NCI-H2107 treated with DMSO at 0.1 percent for 48 hours (cell line): Measurements from ENCODE around the gene OPN4.

Experiments
- DNase-seq: peaks from one replicate; lab custom pipeline; 2025; ENCODE audit not compliant: unreplicated experiment; lab: John Stamatoyannopoulos, UW

OPN4 gene

GRCh38 chr10:86678999-86679792 lies 24.8 kb downstream of the OPN4 start:
- DNase-seq, result no peak

DNA sequence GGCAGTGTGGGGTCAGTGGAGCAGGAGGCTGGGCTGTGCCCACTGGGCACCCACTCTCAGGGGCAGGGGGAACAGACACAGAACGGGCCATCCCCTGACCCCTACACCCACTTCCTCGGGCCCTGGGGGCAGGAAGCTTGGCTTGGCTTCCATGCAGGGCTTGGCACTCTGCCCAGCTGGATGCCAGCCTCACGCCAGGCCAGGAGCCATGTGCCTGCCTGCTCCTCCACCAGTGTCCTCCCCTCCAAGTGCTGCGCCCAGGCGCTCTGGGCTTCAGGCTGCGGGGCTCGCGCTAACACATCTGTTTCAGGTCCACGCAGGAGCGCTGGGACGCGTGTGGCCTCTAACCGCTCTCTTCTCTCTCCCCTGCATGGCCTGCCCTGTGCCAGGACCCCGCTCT lies 26.7 kb downstream of the OPN4 start:
- no peak for DNase-seq

- DNase-seq, result no peak
These were observed 27.5 kb downstream of the OPN4 start for GRCh38 chr10:86681722-86682386.

- no peak for DNase-seq
These were observed 28.3 kb downstream of the OPN4 start for GRCh38 chr10:86682675-86683074.

- DNase-seq, result no peak
These were observed 30.2 kb downstream of the OPN4 start for GRCh38 chr10:86684331-86685097.

DNA sequence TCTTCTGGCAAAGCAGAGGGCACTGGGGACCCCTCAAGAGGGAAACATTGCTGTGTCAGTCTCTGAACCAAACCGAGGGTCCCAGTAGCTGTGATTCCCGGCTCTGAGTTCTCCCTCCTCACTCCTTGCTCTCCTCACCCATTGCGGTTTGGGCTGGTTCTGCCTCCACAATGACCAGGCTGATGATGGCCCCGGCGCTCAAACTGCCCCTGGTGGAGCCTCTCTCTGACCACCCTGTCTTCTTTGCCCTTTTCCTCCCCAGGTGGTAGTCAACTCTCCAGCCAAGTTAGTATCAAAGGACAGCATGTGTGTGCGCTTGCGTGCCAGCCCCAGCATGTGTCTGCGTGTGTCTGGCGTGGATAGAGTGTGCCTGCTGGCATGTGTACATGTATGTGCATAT lies 31.1 kb downstream of the OPN4 start:
- DNase-seq, result no peak

DNA sequence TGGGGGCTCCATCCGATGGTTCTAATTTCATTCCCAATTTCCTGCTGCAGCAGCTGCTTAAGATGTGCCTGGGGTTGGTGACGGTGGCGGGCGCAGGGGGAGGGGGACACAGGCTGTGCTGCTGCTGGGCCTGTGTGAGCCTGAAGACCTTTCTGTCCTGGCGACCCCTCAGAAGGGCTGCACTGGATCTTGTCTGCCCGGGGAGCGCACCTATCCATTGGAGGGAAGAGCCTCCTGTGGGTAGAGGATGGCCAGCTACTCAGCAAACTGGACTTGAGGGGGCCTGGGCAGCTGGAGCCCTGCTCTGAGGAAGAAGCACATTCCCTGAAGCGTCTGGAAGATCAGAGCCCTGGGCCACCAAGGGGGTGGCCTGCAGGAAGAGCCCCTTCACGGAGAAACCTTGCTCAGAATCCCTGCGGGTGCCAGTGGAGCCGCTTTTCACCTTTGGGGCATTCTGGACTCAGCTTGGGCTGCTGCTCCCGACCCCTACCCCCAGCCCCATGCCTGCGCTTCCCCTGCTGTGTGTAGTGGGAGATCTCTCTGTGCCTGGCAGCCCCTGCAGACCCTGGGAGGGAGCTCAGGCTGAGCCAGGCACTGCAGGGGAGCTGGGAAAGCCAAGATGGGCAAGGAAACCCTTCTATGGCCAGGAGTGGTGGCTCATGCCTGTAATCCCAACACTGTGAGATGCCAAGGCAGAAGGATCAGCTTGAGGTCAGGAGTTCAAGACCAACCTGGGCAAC lies 31.7 kb downstream of the OPN4 start:
- DNase-seq, result no peak

DNA sequence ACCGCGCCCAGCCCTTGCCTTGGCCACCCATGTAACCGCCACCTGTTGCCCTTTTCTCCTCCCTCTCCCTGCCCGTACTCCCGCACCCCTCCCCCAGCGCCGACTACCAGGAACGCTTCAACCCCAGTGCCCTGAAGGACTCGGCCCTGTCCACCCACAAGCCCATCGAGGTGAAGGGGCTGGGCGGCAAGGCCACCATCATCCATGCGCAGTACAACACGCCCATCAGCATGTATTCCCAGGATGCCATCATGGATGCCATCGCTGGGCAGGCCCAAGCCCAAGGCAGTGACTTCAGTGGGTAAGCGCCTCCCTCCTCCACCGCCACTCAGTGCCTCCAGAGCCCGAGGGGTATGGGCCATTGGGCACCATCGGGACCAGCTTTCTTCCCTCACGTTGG lies 32.6 kb downstream of the OPN4 start:
- no peak for DNase-seq

GRCh38 chr10:86687750-86688149 lies 33.4 kb downstream of the OPN4 start:
- no peak for DNase-seq

DNA sequence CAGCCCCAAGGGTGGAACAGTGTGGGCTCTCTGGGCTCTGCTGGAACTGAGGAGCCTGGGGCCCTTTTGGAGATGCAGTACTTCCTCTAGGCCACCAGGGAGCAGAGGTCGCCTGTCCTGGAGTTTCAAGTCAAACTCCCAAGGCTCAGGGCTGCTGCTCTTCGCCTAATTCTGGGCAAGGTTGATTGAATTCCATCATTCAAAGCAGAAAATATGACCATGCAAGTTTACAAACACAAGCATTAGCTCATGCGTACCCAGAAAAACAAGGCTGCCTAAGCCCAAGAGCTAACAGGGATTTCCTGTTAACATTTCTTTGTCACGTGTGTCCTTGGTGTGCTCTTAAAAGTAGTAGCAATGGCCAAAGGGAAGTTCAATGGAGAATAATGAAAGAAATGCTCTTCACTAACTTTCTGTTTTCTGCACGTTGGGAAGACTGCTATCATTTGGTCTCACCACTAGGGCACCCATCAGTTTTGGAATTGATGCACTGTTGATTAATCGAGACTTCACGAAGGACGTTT lies 34.1 kb downstream of the OPN4 start:
- peak; percentile 16 for DNase-seq

- no peak for DNase-seq
These were observed 34.8 kb downstream of the OPN4 start for GRCh38 chr10:86689146-86689545.

- no peak for DNase-seq
These were observed 35.9 kb downstream of the OPN4 start for GRCh38 chr10:86690231-86690630.

- DNase-seq, result no peak
These were observed 36.3 kb downstream of the OPN4 start for GRCh38 chr10:86690657-86691084.

DNA sequence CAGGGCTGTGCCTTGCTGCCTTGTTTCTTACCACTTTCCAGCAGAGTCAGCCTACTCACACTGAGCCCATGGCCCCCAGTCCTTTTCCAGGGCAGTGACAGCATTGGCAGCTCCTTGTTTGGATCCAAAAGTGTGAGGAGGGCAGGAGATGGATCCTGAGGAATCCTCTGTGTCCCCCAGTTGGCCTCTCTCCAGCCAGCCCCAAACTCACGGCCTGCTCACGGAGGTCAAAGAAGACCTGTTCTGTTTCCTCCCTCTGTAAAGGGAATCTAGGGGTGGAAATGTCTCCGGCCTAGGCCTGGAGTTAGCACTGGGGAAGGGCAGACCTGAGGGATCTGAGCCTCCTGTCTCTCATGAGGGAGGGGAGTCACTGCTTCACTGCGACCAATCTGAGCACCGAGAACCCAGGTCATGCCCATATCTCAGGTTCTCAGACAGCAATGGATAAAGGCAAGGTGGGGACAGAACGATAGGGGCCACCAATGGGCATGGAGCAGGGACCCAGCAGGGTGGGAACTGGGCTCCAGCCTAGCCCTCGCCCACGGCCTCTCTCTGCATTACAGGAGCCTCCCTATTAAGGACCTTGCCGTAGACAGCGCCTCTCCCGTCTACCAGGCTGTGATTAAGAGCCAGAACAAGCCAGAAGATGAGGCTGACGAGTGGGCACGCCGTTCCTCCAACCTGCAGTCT lies 37.1 kb downstream of the OPN4 start:
- no peak for DNase-seq

GRCh38 chr10:86692023-86692514 lies 37.7 kb downstream of the OPN4 start:
- DNase-seq, result no peak

- no peak for DNase-seq
These were observed 38.3 kb downstream of the OPN4 start for GRCh38 chr10:86692664-86693063.

- no peak for DNase-seq
These were observed 38.9 kb downstream of the OPN4 start for GRCh38 chr10:86693275-86693674.

GRCh38 chr10:86693721-86694369 lies 39.5 kb downstream of the OPN4 start:
- DNase-seq, result no peak

- DNase-seq, result no peak
These were observed 44.0 kb downstream of the OPN4 start for GRCh38 chr10:86698207-86698940.
